ENCODE results near the gene DUOXA1.
A peak's percentile ranks its signal among the peaks of the same experiment; 100 is the strongest.
"Not testable (repeated sequence)": the region's sequence is repeated elsewhere in the genome, so short reads cannot be mapped to it uniquely, and the experiment has no call there.

The DUOXA1 gene

GRCh38 chr15:45138814-45139765 is 9.4 kb upstream of the DUOXA1 start:
- H3K36me3 ChIP-seq (replicated peaks), result no peaks in the 10 kb centered on the region
- H3K4me3 ChIP-seq (ENCODE audit: low read depth, low read length), result no peak overlapping the region
- H3K27ac ChIP-seq, result no peak overlapping the region
- in situ Hi-C loops (cut with HindIII; ENCODE audit: low pct_ligation_motif_present, low sequenced_read_pairs), result no loop called here
- no peak for TF ChIP-seq CTCF (IDR thresholded peaks at IDR 0.05; ENCODE audit: low read depth, low read length, missing control alignments)
- H3K27me3 ChIP-seq (replicated peaks), result peaks cover 20% of the 10 kb centered on the region
- DNase-seq, result no peak

GRCh38 chr15:45137703-45138102 is 8.0 kb upstream of the DUOXA1 start:
- in situ Hi-C loops (cut with HindIII; ENCODE audit: low pct_ligation_motif_present, low sequenced_read_pairs), result no loop called here
- Histone ChIP-seq H3K27ac (no peak overlapping the region), H3K27me3 (replicated peaks) (peaks cover 31% of the 10 kb centered on the region), H3K4me3 (ENCODE audit: low read depth, low read length) (no peak overlapping the region), H3K36me3 (replicated peaks) (no peaks in the 10 kb centered on the region)
- TF ChIP-seq CTCF (IDR thresholded peaks at IDR 0.05; ENCODE audit: low read depth, low read length, missing control alignments), result no peak
- no peak for DNase-seq

GRCh38 chr15:45136378-45136764 is 6.7 kb upstream of the DUOXA1 start:
- Histone ChIP-seq H3K36me3 (replicated peaks) (no peaks in the 10 kb centered on the region), H3K27me3 (replicated peaks) (peaks cover 31% of the 10 kb centered on the region), H3K27ac (no peak overlapping the region), H3K4me3 (ENCODE audit: low read depth, low read length) (no peak overlapping the region)
- in situ Hi-C loops (cut with HindIII; ENCODE audit: low pct_ligation_motif_present, low sequenced_read_pairs), result no loop called here
- DNase-seq, result no peak
- TF ChIP-seq CTCF (IDR thresholded peaks at IDR 0.05; ENCODE audit: low read depth, low read length, missing control alignments), result peak; percentile 66

GRCh38 chr15:45135705-45136377 is 6.2 kb upstream of the DUOXA1 start:
- H3K27ac ChIP-seq; H3K4me3 ChIP-seq (ENCODE audit: low read depth, low read length); H3K36me3 ChIP-seq (replicated peaks); in situ Hi-C loops (cut with HindIII; ENCODE audit: low pct_ligation_motif_present, low sequenced_read_pairs); DNase-seq: not testable (repeated sequence)
- peaks cover 37% of the 10 kb centered on the region for H3K27me3 ChIP-seq (replicated peaks)

- Histone ChIP-seq H3K27me3 (replicated peaks) (peaks cover 46% of the 10 kb centered on the region), H3K27ac (no peak overlapping the region), H3K4me3 (ENCODE audit: low read depth, low read length) (no peak overlapping the region), H3K36me3 (replicated peaks) (no peaks in the 10 kb centered on the region)
- TF ChIP-seq CTCF (IDR thresholded peaks at IDR 0.05; ENCODE audit: low read depth, low read length, missing control alignments), result peak; percentile 9
- no peak for DNase-seq
- in situ Hi-C loops (cut with HindIII; ENCODE audit: low pct_ligation_motif_present, low sequenced_read_pairs), result no loop called here
Measured at GRCh38 chr15:45134682-45135604, 5.3 kb upstream of the DUOXA1 start.
